CD4-positive, CD25-positive, alpha-beta regulatory T cell (primary cell): ENCODE data around the gene ARL4A. TPM values are rescaled to one million over a fixed set of nuclear protein-coding genes. Genes with fewer than 3 reads are reported as not detected.
"Not testable (repeated sequence)": the region's sequence is repeated elsewhere in the genome, so short reads cannot be mapped to it uniquely, and the experiment has no call there.

Experiments
- ATAC-seq, 2 donors: fragments of 150-1000 bp; cut with Tn5 transposase; one replicate each; pipeline ENCODE4 v1.10.0; 2021; ENCODE audit warnings: low read depth in 2 of 2, moderate number of reproducible peaks in 2 of 2, moderate library complexity in 1 of 2
- DNase-seq, 3 donors: peaks; one replicate each; pipeline versions ENCODE4 v3.0.0 to v3.0.0-alpha.2; 2012 to 2022; ENCODE audit warnings: mixed read lengths in 1 of 3
- H3K27ac ChIP-seq: one replicate; pipeline ENCODE4 v1.7.0; 2013; ENCODE audit warnings: mild to moderate bottlenecking, low read length; ENCODE audit not compliant: insufficient read depth, poor library complexity, severe bottlenecking
- H3K27me3 ChIP-seq: one replicate; pipeline ENCODE4 v1.7.0; 2013; ENCODE audit warnings: low read length; ENCODE audit not compliant: control insufficient read depth, insufficient read depth
- H3K36me3 ChIP-seq: one replicate; pipeline ENCODE4 v1.7.0; 2013; ENCODE audit warnings: mild to moderate bottlenecking, low read length, moderate library complexity; ENCODE audit not compliant: control insufficient read depth, insufficient read depth
- H3K4me1 ChIP-seq: 2 replicates; pipeline ENCODE4 v1.7.0; 2013; ENCODE audit warnings: mild to moderate bottlenecking, low read length; ENCODE audit not compliant: insufficient read depth, control insufficient read depth, poor library complexity, severe bottlenecking
- H3K4me3 ChIP-seq: one replicate; pipeline ENCODE4 v1.7.0; 2013; ENCODE audit warnings: low read depth, mild to moderate bottlenecking, low read length, moderate library complexity
- H3K9me3 ChIP-seq, 2 experiments: 1 replicate in 1 of 2; 2 replicates in 1 of 2; pipeline ENCODE4 v1.7.0; 2013; ENCODE audit warnings: low read length in 2 of 2, mild to moderate bottlenecking in 1 of 2, moderate library complexity in 1 of 2; ENCODE audit not compliant: control insufficient read depth in 2 of 2
- H3K27ac Mint-ChIP-seq, 3 donors: one replicate each; pipeline ENCODE4 v1.8.0; 2020 to 2022; ENCODE audit warnings: mild to moderate bottlenecking in 3 of 3, mixed read lengths in 3 of 3, moderate library complexity in 2 of 3
- H3K27me3 Mint-ChIP-seq: one replicate; pipeline ENCODE4 v1.8.0; 2022; ENCODE audit warnings: mild to moderate bottlenecking, mixed read lengths
- H3K36me3 Mint-ChIP-seq: one replicate; pipeline ENCODE4 v1.8.0; 2020; ENCODE audit warnings: mixed read lengths
- H3K4me1 Mint-ChIP-seq, 4 donors: one replicate each; pipeline ENCODE4 v1.8.0; 2020 to 2022; ENCODE audit warnings: mixed read lengths in 4 of 4, mild to moderate bottlenecking in 1 of 4
- H3K4me3 Mint-ChIP-seq, 4 donors: one replicate each; pipeline ENCODE4 v1.8.0; 2020 to 2022; ENCODE audit warnings: mild to moderate bottlenecking in 4 of 4, mixed read lengths in 4 of 4, moderate library complexity in 3 of 4
- H3K9me3 Mint-ChIP-seq, 7 donors: one replicate each; pipeline ENCODE4 v1.8.0; 2020 to 2022; ENCODE audit warnings: mixed read lengths in 7 of 7, mild to moderate bottlenecking in 3 of 7, moderate library complexity in 2 of 7
- polyA plus RNA-seq, 4 donors: library from polyadenylated mRNA; unstranded; fragments of 300-500 nt; fragmentation: Illumina TruSeq; gene quantifications; one replicate each; pipeline ENCODE4 v1.2.3, GENCODE V29; 2021
- total RNA-seq: library from RNA; stranded (reverse); gene quantifications from one replicate; pipeline ENCODE4 v1.2.3, GENCODE V29; 2022

Gene ARL4A
- total and polyA plus RNA-seq, 5 donors from 2014 or later = 28.6 to 52.0 (median 34.1) TPM

DNA sequence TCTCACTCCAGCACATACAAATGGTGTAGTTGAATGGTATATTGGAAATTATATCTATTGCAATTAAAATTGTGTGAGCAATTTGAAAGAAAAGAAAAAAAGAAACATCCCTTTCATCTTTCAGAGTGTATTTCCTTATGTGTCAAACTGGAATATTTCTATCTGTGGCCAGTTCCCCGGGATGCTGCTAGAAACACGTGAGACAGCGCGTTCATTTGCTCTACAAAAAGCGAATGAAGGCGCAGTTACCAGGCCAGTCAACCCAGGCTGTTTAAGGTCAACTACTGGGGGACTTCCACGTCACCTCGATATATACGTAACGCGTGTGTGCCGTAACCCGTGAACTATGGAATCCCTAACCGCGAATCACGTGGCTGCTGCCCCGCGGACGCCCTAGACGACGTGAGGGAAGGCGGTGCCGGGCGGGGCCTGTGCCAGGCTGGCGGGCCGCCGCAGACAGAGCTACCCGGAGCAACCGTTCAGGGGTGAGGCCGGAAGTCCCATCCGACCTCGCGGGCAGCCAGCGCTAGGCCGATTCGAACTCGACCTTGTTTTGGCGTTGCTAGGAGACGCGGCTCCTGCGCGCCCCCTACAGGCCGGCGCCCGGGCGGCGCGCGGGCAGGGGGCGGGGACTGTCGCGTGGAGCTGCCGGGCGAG, 1.1 kb upstream of the ARL4A start:
- no peaks in the 10 kb centered on the region for H3K36me3 Mint-ChIP-seq
- H3K4me3 Mint-ChIP-seq = peak overlapping the region; percentile 90 to 96 (median 94)
- Histone ChIP-seq H3K4me3 (peak overlapping the region; percentile 80), H3K36me3 (no peaks in the 10 kb centered on the region), H3K27me3 (no peaks in the 10 kb centered on the region), H3K27ac (peak overlapping the region; percentile 97), H3K9me3 (no peaks in the 10 kb centered on the region), H3K4me1 (peaks cover 15% of the 10 kb centered on the region)
- no peaks in the 10 kb centered on the region for H3K27me3 Mint-ChIP-seq
- H3K27ac Mint-ChIP-seq = peak overlapping the region; percentile 93 to 97 (median 96)
- peaks cover 9 to 38% (median 29%) of the 10 kb centered on the region in 4 donors for H3K4me1 Mint-ChIP-seq
- ATAC-seq = peak; percentile 87 to 92
- DNase-seq = peak; percentile 96 to 97 (median 97)
- H3K9me3 Mint-ChIP-seq = no peaks in the 10 kb centered on the region

DNA sequence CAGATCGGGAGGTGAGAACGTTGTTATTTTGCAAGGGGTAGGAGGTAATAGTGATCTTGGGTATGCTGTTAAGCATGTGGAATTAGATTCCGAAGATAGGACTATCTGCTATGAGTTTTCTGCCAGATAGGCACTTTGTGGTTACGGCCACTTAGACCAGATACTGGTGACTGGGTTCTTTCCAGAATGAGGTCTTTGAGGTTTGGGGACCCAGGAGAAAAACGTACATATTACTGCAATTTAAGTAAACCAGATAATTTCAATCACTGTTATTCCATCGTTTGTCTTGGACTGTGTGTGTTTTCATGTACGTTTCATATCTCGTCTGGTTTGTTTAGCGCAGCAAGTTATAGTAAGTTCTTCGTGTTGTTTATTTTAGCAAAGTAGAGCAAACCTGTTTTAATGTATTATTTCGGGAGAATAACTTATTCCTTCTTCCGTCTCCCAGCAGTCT, 312 bp downstream of the ARL4A start:
- ATAC-seq (no peak), DNase-seq (no peak)
- peak overlapping the region; percentile 94 for H3K4me3 ChIP-seq
- H3K9me3 Mint-ChIP-seq = no peaks in the 10 kb centered on the region
- no peaks in the 10 kb centered on the region for H3K27me3 Mint-ChIP-seq
- no peaks in the 10 kb centered on the region for H3K27me3 ChIP-seq
- peaks cover 15 to 45% (median 38%) of the 10 kb centered on the region in 4 donors for H3K4me1 Mint-ChIP-seq
- no peaks in the 10 kb centered on the region for H3K9me3 ChIP-seq
- no peaks in the 10 kb centered on the region for H3K36me3 ChIP-seq
- H3K4me1 ChIP-seq = peaks cover 15% of the 10 kb centered on the region
- H3K36me3 Mint-ChIP-seq = no peaks in the 10 kb centered on the region
- H3K27ac Mint-ChIP-seq = peak overlapping the region; percentile 76 to 96 (median 93)
- peak overlapping the region; percentile 97 for H3K27ac ChIP-seq
- peak overlapping the region; percentile 90 to 96 (median 94) for H3K4me3 Mint-ChIP-seq

- not testable (repeated sequence) for H3K27ac ChIP-seq, ATAC-seq, H3K36me3 ChIP-seq, H3K36me3 Mint-ChIP-seq, H3K27me3 ChIP-seq, H3K4me3 ChIP-seq, H3K9me3 Mint-ChIP-seq, H3K27me3 Mint-ChIP-seq, H3K9me3 ChIP-seq, DNase-seq
- H3K27ac Mint-ChIP-seq = peak overlapping the region in 1 of 3 donors; percentile 93
- H3K4me1 Mint-ChIP-seq = peaks cover 21 to 52% (median 43%) of the 10 kb centered on the region in 4 donors
- peak overlapping the region in 3 of 4 donors; percentile 90 to 95 (median 94) for H3K4me3 Mint-ChIP-seq
- peaks cover 15% of the 10 kb centered on the region for H3K4me1 ChIP-seq
Observed at GRCh38 chr7:12688485-12689170, 1.2 kb downstream of the ARL4A start.

DNA sequence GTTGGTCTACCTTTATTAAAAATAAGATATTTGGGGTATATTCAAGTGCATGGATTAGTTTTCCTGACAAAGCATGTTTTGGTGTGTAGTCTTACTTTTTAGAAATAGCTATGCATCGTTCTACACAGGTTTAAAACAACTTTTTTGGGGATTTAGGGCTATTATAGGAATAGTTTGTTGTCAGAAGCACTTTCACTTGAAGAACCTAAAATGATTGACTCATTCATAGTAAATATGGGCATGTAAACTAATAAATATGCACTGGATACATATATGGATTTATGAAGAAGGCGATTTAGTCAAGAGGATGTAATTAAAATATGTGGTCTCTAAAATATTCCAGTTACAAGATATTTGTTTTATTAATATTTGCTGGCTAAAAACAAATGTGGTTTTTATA, 2.0 kb downstream of the ARL4A start:
- no peaks in the 10 kb centered on the region for H3K9me3 Mint-ChIP-seq
- DNase-seq = no peak
- Histone ChIP-seq H3K27ac (no peak overlapping the region), H3K4me1 (peaks cover 15% of the 10 kb centered on the region), H3K27me3 (no peaks in the 10 kb centered on the region), H3K4me3 (no peak overlapping the region), H3K36me3 (no peaks in the 10 kb centered on the region), H3K9me3 (no peaks in the 10 kb centered on the region)
- no peaks in the 10 kb centered on the region for H3K27me3 Mint-ChIP-seq
- H3K36me3 Mint-ChIP-seq = no peaks in the 10 kb centered on the region
- H3K4me1 Mint-ChIP-seq = peaks cover 25 to 56% (median 45%) of the 10 kb centered on the region in 4 donors
- no peak overlapping the region for H3K27ac Mint-ChIP-seq
- H3K4me3 Mint-ChIP-seq = peak overlapping the region in 1 of 4 donors; percentile 94
- ATAC-seq = no peak

GRCh38 chr7:12690041-12690878, 2.8 kb downstream of the ARL4A start:
- no peaks in the 10 kb centered on the region for H3K36me3 ChIP-seq
- H3K4me1 ChIP-seq = peaks cover 15% of the 10 kb centered on the region
- DNase-seq (no peak), ATAC-seq (no peak)
- Mint-ChIP-seq H3K27me3 (no peaks in the 10 kb centered on the region), H3K4me3 (peak overlapping the region in 2 of 4 donors; percentile 77 to 94), H3K36me3 (no peaks in the 10 kb centered on the region), H3K9me3 (no peaks in the 10 kb centered on the region), H3K27ac (no peak overlapping the region), H3K4me1 (peaks cover 31 to 62% (median 48%) of the 10 kb centered on the region in 4 donors)
- H3K27ac ChIP-seq = no peak overlapping the region
- H3K27me3 ChIP-seq = no peaks in the 10 kb centered on the region
- no peaks in the 10 kb centered on the region for H3K9me3 ChIP-seq
- H3K4me3 ChIP-seq = no peak overlapping the region

DNA sequence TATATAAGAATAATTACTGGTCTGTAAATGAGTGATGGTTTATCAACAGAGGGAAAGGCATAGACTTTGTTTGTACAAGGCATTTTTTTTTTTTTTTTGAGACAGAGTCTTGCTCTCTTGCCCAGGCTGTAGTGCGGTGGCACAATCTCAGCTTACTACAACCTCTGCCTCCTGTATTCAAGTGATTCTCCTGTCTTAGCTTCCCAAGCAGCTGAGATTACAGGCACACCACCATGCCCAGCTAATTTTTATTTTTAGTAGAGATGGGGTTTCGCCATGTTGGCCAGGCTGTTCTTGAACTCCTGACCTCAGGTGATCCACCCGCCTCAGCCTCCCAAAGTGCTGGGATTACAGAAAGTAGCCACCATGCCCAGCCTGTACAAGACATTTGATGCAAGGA, 4.0 kb downstream of the ARL4A start:
- H3K27ac Mint-ChIP-seq = peak overlapping the region in 1 of 3 donors; percentile 56
- H3K4me3 Mint-ChIP-seq, H3K4me1 ChIP-seq, H3K4me3 ChIP-seq, H3K27me3 ChIP-seq, H3K27ac ChIP-seq, H3K9me3 Mint-ChIP-seq, H3K36me3 Mint-ChIP-seq, H3K27me3 Mint-ChIP-seq, DNase-seq, ATAC-seq, H3K36me3 ChIP-seq, H3K9me3 ChIP-seq: not testable (repeated sequence)
- H3K4me1 Mint-ChIP-seq = peaks cover 22 to 58% (median 38%) of the 10 kb centered on the region in 4 donors

GRCh38 chr7:12692035-12692434, 4.6 kb downstream of the ARL4A start:
- no peaks in the 10 kb centered on the region for H3K36me3 Mint-ChIP-seq
- peaks cover 21 to 57% (median 38%) of the 10 kb centered on the region in 4 donors for H3K4me1 Mint-ChIP-seq
- no peak overlapping the region for H3K4me3 Mint-ChIP-seq
- no peaks in the 10 kb centered on the region for H3K36me3 ChIP-seq
- H3K27ac Mint-ChIP-seq = no peak overlapping the region
- no peak overlapping the region for H3K27ac ChIP-seq
- H3K9me3 Mint-ChIP-seq = no peaks in the 10 kb centered on the region
- no peaks in the 10 kb centered on the region for H3K27me3 ChIP-seq
- ATAC-seq (no peak), DNase-seq (no peak)
- H3K9me3 ChIP-seq = no peaks in the 10 kb centered on the region
- peaks cover 8% of the 10 kb centered on the region for H3K4me1 ChIP-seq
- no peak overlapping the region for H3K4me3 ChIP-seq
- no peaks in the 10 kb centered on the region for H3K27me3 Mint-ChIP-seq
